Stimulated activated naive CD4-positive, alpha-beta T cell treated with Interleukin-2 at 50 U/mL for 16 hours (primary cell): ENCODE results near the gene UTP14C.
"Not testable (repeated sequence)": the region's sequence is repeated elsewhere in the genome, so short reads cannot be mapped to it uniquely, and the experiment has no call there.

Source experiments
- DNase-seq: peaks from one replicate; lab custom pipeline; 2025; lab: John Stamatoyannopoulos, UW

UTP14C gene

GRCh38 chr13:52024481-52024880 is at the start of gene UTP14C:
UTP14C (plus strand) TSS chr13:52024691; CDS start chr13:52028805, 4,114 bp downstream.
- DNase-seq: no peak

GRCh38 chr13:51976423-51976822 is 48.1 kb upstream of the UTP14C start:
- no peak for DNase-seq

GRCh38 chr13:51976890-51977289 is 47.6 kb upstream of the UTP14C start:
- DNase-seq: no peak

- no peak for DNase-seq
Observed at GRCh38 chr13:51977625-51978024, 46.9 kb upstream of the UTP14C start.

- DNase-seq: no peak
Observed at GRCh38 chr13:51978796-51979556, 45.5 kb upstream of the UTP14C start.

GRCh38 chr13:51980908-51981307 is 43.6 kb upstream of the UTP14C start:
- DNase-seq: no peak

- DNase-seq: no peak
Observed at GRCh38 chr13:51981355-51981754, 43.1 kb upstream of the UTP14C start.

- DNase-seq: not testable (repeated sequence)
Observed at GRCh38 chr13:51983292-51983691, 41.2 kb upstream of the UTP14C start.

- not testable (repeated sequence) for DNase-seq
Observed at GRCh38 chr13:51984904-51985303, 39.6 kb upstream of the UTP14C start.

- DNase-seq: no peak
Observed at GRCh38 chr13:51988988-51989618, 35.4 kb upstream of the UTP14C start.

GRCh38 chr13:51993713-51994112 is 30.8 kb upstream of the UTP14C start:
- DNase-seq: no peak

- no peak for DNase-seq
Observed at GRCh38 chr13:51995677-51996551, 28.6 kb upstream of the UTP14C start.

GRCh38 chr13:51996641-51997040 is 27.9 kb upstream of the UTP14C start:
- DNase-seq: no peak

- no peak for DNase-seq
Observed at GRCh38 chr13:51997186-51997585, 27.3 kb upstream of the UTP14C start.

- DNase-seq: no peak
Observed at GRCh38 chr13:51997641-51998330, 26.7 kb upstream of the UTP14C start.

- no peak for DNase-seq
Observed at GRCh38 chr13:51998723-51999509, 25.6 kb upstream of the UTP14C start.

GRCh38 chr13:51999510-51999911 is 25.0 kb upstream of the UTP14C start:
- no peak for DNase-seq

- no peak for DNase-seq
Observed at GRCh38 chr13:51999921-52000320, 24.6 kb upstream of the UTP14C start.

- DNase-seq: no peak
Observed at GRCh38 chr13:52001120-52001731, 23.3 kb upstream of the UTP14C start.

- DNase-seq: no peak
Observed at GRCh38 chr13:52002361-52002760, 22.1 kb upstream of the UTP14C start.

GRCh38 chr13:52003541-52003940 is 20.9 kb upstream of the UTP14C start:
- no peak for DNase-seq
